Amniotic epithelial cell (primary cell): ENCODE data around the gene YTHDC2.

Experiments
- DNase-seq: peaks from one replicate; pipeline ENCODE4 v3.0.0-alpha.2; 2010; ENCODE audit warnings: low read depth

Gene YTHDC2

GRCh38 chr5:113606298-113607134 is 93.0 kb downstream of the YTHDC2 start:
- peak; percentile 57 for DNase-seq

DNA sequence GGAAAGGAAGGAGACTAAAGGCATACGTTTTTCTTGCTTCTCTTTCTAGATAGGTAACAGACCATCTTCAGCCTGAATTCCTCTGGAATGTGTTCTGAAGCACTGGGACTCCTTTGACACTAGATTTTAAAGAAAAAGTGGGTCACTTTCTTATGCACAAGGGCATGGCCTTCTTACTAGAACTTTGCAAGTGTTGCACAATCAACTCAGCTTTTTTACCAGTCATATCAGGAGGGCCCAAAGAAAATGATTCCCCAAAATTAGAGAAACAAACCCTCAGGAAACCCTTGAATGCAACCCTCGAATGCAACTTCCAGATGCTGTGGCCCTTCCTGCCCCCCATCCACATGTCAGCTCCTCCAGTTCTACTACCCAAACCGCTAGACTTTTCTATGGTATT is 93.9 kb downstream of the YTHDC2 start:
- no peak for DNase-seq

DNA sequence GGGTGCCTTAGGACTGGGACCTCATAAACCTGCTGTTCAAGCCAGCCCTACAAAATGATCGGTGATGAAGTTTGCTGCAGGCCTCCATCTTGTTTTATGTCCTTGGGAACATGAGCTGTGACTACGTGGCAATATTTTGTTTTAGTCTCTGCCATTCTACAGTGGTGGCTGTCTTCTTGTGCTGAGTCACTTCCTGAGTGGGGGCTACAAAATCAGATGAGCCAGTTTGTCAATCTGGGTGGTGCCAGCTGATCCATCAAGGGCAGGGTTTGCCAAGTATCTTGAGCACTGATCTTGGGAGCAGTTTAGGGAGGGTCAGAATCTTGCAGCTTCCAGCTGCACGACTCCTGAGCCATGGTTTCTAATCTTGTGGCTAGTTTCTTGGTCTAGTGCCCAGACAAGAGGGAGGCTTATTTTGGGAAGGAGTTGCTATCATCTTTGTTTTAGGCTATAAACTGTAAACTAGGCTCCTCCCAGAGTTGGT is 94.7 kb downstream of the YTHDC2 start:
- peak; percentile 13 for DNase-seq

- DNase-seq, result peak; percentile 35
These were observed 98.6 kb downstream of the YTHDC2 start for GRCh38 chr5:113612060-113612496.

DNA sequence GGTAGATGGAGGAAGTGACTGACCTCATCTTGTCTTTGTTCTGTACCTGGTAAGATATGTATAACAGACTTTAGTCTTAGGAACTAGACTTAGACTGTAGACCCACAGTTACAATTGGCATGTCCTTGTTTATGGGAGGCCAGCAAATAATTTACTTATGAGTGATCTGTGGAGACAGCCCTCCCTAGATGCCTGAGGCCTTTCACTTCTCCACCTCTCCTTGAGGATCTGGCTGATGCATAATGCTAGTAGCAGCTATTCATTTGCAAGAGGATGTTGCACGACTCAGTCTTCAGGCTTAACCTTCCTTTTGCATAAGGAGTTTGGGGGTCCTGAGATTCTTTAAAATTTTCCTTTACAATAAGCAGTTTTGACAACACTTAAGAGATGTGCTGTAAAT is 100.7 kb downstream of the YTHDC2 start:
- DNase-seq, result peak; percentile 12

GRCh38 chr5:113615708-113616107 is 102.2 kb downstream of the YTHDC2 start:
- DNase-seq, result peak; percentile 85

DNA sequence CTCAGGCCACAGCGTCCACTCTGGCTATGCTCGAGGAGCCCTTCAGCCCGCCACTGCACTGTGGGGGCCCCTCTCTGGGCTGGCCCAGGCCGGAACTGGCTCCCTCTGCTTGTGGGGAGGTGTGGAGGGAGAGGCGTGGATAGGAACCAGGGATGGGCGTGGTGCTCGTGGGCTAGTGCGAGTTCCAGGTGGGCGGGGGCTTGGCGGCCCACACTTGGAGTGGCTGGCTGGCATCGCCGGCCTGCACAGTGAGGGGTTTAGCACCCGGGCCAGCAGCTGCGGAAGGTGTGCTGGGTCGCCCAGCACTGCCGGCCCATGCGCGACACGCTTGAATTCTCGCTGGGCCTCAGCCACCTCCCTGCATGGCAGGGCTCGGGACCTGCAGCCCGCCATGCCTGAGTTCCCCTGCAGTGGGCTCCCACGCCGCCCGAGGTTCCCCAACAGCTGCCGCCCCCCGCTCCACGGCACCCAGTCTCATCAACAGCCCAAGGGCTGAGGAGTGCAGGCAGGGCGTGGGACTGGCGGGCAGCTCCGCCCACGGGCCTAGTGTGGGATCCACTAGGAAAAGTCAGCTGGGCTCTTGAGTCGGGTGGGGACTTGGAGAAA is 103.8 kb downstream of the YTHDC2 start:
- DNase-seq, result no peak

GRCh38 chr5:113632996-113633395 is 119.5 kb downstream of the YTHDC2 start:
- DNase-seq, result no peak

- no peak for DNase-seq
These were observed 121.5 kb downstream of the YTHDC2 start for GRCh38 chr5:113634957-113635356.

DNA sequence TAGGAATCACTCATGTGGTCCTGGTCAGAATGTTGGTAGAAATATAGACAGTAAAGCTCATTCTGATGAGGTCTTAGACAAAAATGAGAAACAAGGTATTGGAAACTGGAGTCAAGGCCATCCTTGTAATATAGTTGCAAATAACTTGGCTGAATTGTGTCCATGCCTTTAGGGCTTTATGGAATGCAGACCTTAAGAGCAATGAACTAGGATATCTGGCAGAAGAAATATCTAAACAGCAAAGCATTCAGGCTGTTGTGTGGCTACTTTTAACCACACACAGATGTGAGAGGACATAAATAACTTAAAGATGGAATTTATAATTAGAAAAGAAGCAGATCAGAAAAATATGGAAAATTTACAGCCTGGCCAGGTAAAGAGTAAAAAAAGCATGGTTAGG is 128.2 kb downstream of the YTHDC2 start:
- DNase-seq, result no peak
